ENCODE measurements around the gene SYNDIG1. TPM values are rescaled to one million over a fixed set of nuclear protein-coding genes. Genes with fewer than 3 reads are reported as not detected.

SYNDIG1 gene
- total and polyA plus RNA-seq, 9 of the 15 experiments (the other 6 are each of a cell fraction or from before 2014, with no cell fraction given) = not detected

GRCh38 chr20:24590178-24590982 is 121.0 kb downstream of the SYNDIG1 start:
- Histone ChIP-seq H3K27me3 (ENCODE audit: control insufficient read depth in 2 of 2, insufficient read depth in 2 of 2, low read length in 2 of 2) (no peaks in the 10 kb centered on the region; a peak in 1 of 5 replicates), H2AFZ (ENCODE audit: low read depth, low read length) (no peak overlapping the region), H3K4me3 (no peak overlapping the region), H3K4me2 (ENCODE audit: insufficient read depth, low read length) (no peak overlapping the region), H3K79me2 (ENCODE audit: control insufficient read depth, insufficient read depth, low read length) (no peaks in the 10 kb centered on the region), H4K20me1 (replicated peaks; ENCODE audit: control insufficient read depth, insufficient read depth, low read length) (no peaks in the 10 kb centered on the region), H3K36me3 (ENCODE audit: control insufficient read depth, insufficient read depth, low read length) (no peaks in the 10 kb centered on the region), H3K9ac (ENCODE audit: insufficient read depth in 1 of 2, low read depth in 2 of 2, low read length in 2 of 2) (no peak overlapping the region), H3K9me3 (replicated peaks; ENCODE audit: control insufficient read depth, insufficient read depth, low read depth, low read length) (no peaks in the 10 kb centered on the region), H3K27ac (ENCODE audit: extremely low read depth, low read depth, low read length) (no peak overlapping the region), H3K4me1 (replicated peaks in 1 of 2; ENCODE audit: control insufficient read depth in 2 of 2, insufficient read depth in 2 of 2, low read length in 2 of 2) (no peaks in the 10 kb centered on the region; a peak in 1 of 5 replicates), H3K9me1 (ENCODE audit: control insufficient read depth, insufficient read depth, low read length) (no peaks in the 10 kb centered on the region)
- in situ Hi-C loops (cut with MboI) = no loop called here
- FAIRE-seq (no peak), ATAC-seq (no peak), DNase-seq (ENCODE audit: extremely low read depth in 1 of 4, low spot score in 3 of 4) (no peak)
- ChIA-PET POLR2A (interaction anchor here (1.6 kb wide), 1 partner anchor 11 kb away, joined by 5 read pairs; no protein-coding TSS in a partner anchor), CTCF (ENCODE audit: low intra/inter-chr PET ratio) (no interaction called here)
- intact Hi-C loops (cut with micrococcal nuclease) = no loop called here
- WGBS (ENCODE audit: insufficient coverage, low coverage, missing lambda C conversion rate) = 6% methylated on average over 14 of the region's 37 CpGs
- no TSS peak for BruUV-seq (replicated peaks)
- TF ChIP-seq ZNF133 (CRISPR knock-in tag; IDR thresholded peaks at IDR 0.05) = no peak
- TF ChIP-seq GATAD2A (IDR thresholded peaks at IDR 0.05) = no peak
- TF ChIP-seq ZNF644 (tag; IDR thresholded peaks at IDR 0.05; ENCODE audit: low read depth) = no peak
- TF ChIP-seq ZNF449 (CRISPR knock-in tag; IDR thresholded peaks at IDR 0.05) = no peak
- no peak for TF ChIP-seq GATAD2B (IDR thresholded peaks at IDR 0.05; ENCODE audit: borderline replicate concordance)
- no peak for TF ChIP-seq ZNF197 (CRISPR knock-in tag; IDR thresholded peaks at IDR 0.05; ENCODE audit: low read depth)
- no peak for TF ChIP-seq ETV6 (IDR thresholded peaks at IDR 0.05; ENCODE audit: borderline replicate concordance in 1 of 2, low read depth in 2 of 2, low read length in 1 of 2)
- TF ChIP-seq ETV6 (CRISPR knock-in tag; IDR thresholded peaks at IDR 0.05; ENCODE audit: borderline replicate concordance) = no peak
- TF ChIP-seq PCBP1 (IDR thresholded peaks at IDR 0.05; ENCODE audit: low read depth, low read length, poor library complexity, severe bottlenecking) = no peak
- no peak for TF ChIP-seq ELF4 (CRISPR knock-in tag; IDR thresholded peaks at IDR 0.05)
- TF ChIP-seq ADNP (tag; IDR thresholded peaks at IDR 0.05) = no peak
- TF ChIP-seq NCOA4 (IDR thresholded peaks at IDR 0.05; ENCODE audit: partially characterized antibody) = no peak
- TF ChIP-seq FOXK2 (conservative IDR thresholded peaks at IDR 0.05 in 1 of 2, IDR thresholded peaks at IDR 0.05 in 1 of 2; ENCODE audit: low read depth in 2 of 2) = no peak
